ENCODE results near the gene BRI3. TPM values are rescaled to one million over a fixed set of nuclear protein-coding genes. Genes with fewer than 3 reads are reported as not detected.

Gene BRI3
- total and polyA plus RNA-seq, 10 donors: 59.3 to 264 (median 177) TPM

- WGBS, 5 donors: 57 to 97% (median 59%) methylated on average over 2 of the region's 2 CpGs
- Histone ChIP-seq H3K27me3 (replicated peaks in 1 of 7) (no peaks in the 10 kb centered on the region), H3K9me3 (no peaks in the 10 kb centered on the region), H3K27ac (no peak overlapping the region), H3K36me3 (peaks cover 0 to 36% (median 3%) of the 10 kb centered on the region in 6 donors), H3K4me1 (no peaks in the 10 kb centered on the region), H3K4me3 (no peak overlapping the region)
- DNase-seq: no peak
- TF ChIP-seq, protein P1, sequence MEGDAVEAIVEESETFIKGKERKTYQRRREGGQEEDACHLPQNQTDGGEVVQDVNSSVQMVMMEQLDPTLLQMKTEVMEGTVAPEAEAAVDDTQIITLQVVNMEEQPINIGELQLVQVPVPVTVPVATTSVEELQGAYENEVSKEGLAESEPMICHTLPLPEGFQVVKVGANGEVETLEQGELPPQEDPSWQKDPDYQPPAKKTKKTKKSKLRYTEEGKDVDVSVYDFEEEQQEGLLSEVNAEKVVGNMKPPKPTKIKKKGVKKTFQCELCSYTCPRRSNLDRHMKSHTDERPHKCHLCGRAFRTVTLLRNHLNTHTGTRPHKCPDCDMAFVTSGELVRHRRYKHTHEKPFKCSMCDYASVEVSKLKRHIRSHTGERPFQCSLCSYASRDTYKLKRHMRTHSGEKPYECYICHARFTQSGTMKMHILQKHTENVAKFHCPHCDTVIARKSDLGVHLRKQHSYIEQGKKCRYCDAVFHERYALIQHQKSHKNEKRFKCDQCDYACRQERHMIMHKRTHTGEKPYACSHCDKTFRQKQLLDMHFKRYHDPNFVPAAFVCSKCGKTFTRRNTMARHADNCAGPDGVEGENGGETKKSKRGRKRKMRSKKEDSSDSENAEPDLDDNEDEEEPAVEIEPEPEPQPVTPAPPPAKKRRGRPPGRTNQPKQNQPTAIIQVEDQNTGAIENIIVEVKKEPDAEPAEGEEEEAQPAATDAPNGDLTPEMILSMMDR (IDR thresholded peaks at IDR 0.05 in 8 of 11, conservative IDR thresholded peaks at IDR 0.05 in 3 of 11): peak in 7 of 11 experiments; percentile 10 to 36 (median 32)
- no peak for TF ChIP-seq POLR2AphosphoS5 (IDR thresholded peaks at IDR 0.05)
- intact Hi-C loops (cut with DNase I; ENCODE audit: low total_unique reads): no loop called here
Observed at GRCh38 chr7:98266840-98267239, 14.6 kb upstream of the BRI3 start.

GRCh38 chr7:98267303-98267702 is 14.2 kb upstream of the BRI3 start:
- H3K4me3 ChIP-seq: no peak overlapping the region
- 83 to 97% (median 93%) methylated on average over 3 of the region's 3 CpGs for WGBS, 5 donors
- H3K27me3 ChIP-seq (replicated peaks in 1 of 7): no peaks in the 10 kb centered on the region
- TF ChIP-seq, protein P1 (IDR thresholded peaks at IDR 0.05 in 8 of 11, conservative IDR thresholded peaks at IDR 0.05 in 3 of 11): no peak
- TF ChIP-seq POLR2A (IDR thresholded peaks at IDR 0.05) (no peak), POLR2AphosphoS5 (IDR thresholded peaks at IDR 0.05) (no peak)
- H3K27ac ChIP-seq: no peak overlapping the region
- H3K36me3 ChIP-seq: peaks cover 0 to 32% (median under 1%) of the 10 kb centered on the region in 6 donors
- H3K9me3 ChIP-seq: no peaks in the 10 kb centered on the region
- DNase-seq: no peak
- no peaks in the 10 kb centered on the region for H3K4me1 ChIP-seq
- intact Hi-C loops (cut with DNase I; ENCODE audit: low total_unique reads): no loop called here

DNA sequence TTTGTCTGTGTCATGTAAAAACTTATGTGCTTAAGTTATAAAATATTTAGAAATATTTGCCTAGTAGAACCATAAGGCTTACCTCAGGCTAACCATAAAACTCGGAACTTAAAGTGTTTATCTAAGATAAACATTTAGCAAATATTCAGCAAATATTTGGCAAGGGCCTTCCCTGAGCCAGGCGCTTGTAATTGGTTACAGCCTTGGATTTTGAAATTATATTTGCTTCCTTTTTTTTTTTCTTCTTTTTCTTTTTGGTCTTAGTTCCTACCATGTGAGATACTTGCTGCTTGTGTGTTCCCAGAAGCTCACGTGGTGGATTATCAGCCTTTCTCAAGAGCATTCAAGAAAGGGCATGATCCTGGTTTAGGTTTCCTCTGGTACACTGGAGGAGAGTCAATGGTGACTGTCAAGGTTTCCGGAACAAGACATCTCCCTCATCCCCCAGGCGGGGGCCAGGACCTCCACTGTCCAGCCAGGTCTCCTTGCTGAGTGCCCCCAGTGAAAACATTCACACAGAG is 5.2 kb upstream of the BRI3 start:
- Histone ChIP-seq H3K4me1 (peaks cover 0 to 38% (median 7%) of the 10 kb centered on the region in 6 donors), H3K36me3 (no peaks in the 10 kb centered on the region), H3K9me3 (no peaks in the 10 kb centered on the region), H3K4me3 (peak overlapping the region in 1 of 8 donors; percentile 24), H3K27ac (peak overlapping the region in 6 of 8 donors; percentile 46 to 76 (median 72)), H3K27me3 (replicated peaks in 1 of 7) (no peaks in the 10 kb centered on the region)
- 54 to 80% (median 65%) methylated on average over 5 of the region's 5 CpGs for WGBS, 5 donors
- TF ChIP-seq POLR2AphosphoS5 (IDR thresholded peaks at IDR 0.05): peak in 1 of 3 donors; percentile 21
- TF ChIP-seq POLR2A (IDR thresholded peaks at IDR 0.05): no peak
- TF ChIP-seq, protein P1 (IDR thresholded peaks at IDR 0.05 in 8 of 11, conservative IDR thresholded peaks at IDR 0.05 in 3 of 11): no peak
- intact Hi-C loops (cut with DNase I; ENCODE audit: low total_unique reads): no loop called here
- no peak for DNase-seq

- TF ChIP-seq, protein P1 (IDR thresholded peaks at IDR 0.05 in 8 of 11, conservative IDR thresholded peaks at IDR 0.05 in 3 of 11): no peak
- TF ChIP-seq POLR2A (IDR thresholded peaks at IDR 0.05) (no peak), POLR2AphosphoS5 (IDR thresholded peaks at IDR 0.05) (no peak)
- peaks cover 9 to 53% (median 20%) of the 10 kb centered on the region in 6 donors for H3K4me1 ChIP-seq
- no peak overlapping the region for H3K27ac ChIP-seq
- peaks cover 0 to 6% (median 0%) of the 10 kb centered on the region in 6 donors for H3K36me3 ChIP-seq
- no peaks in the 10 kb centered on the region for H3K27me3 ChIP-seq (replicated peaks in 1 of 7)
- H3K9me3 ChIP-seq: no peaks in the 10 kb centered on the region
- H3K4me3 ChIP-seq: no peak overlapping the region
- no peak for DNase-seq
- WGBS, 5 donors: 93 to 98% (median 96%) methylated on average over 4 to 5 of the region's 5 CpGs
- intact Hi-C loops (cut with DNase I; ENCODE audit: low total_unique reads): no loop called here
Observed at GRCh38 chr7:98278408-98278807, 3.1 kb upstream of the BRI3 start.

Measured in spleen (tissue), 11 donors.